SIG-M5 (cell line): ENCODE measurements around the gene R3HDM2.

Source experiments
- DNase-seq: peaks from one replicate; lab custom pipeline; 2025; lab: John Stamatoyannopoulos, UW

The R3HDM2 gene

DNA sequence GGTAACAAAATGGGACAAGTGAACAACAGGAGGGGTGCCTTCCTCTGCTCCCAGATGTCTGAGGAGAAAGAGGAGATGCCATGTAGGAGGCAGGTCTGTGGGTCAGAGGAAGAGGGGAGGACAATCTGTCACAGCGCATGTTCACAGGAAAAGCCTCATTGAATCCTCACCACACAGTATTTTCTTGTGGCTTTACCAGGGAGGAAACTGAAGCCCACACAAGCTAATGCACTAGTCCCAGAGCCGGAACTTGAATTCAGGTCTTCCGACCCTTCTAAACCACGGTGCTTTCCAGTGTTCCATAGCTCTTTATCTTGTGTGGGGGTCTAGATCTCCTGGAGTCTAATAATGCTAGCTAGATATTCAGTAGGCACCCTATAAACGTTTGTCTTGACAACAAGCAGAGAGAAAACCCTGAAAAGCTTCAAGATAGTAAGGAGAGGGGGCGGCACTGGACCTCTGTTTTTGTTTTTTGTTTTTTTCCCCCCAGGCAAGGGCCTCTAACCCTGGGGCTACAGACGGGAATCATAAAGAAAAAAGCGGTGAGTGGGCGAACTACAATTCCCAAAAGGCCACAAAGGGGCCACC lies 201.7 kb downstream of the R3HDM2 start:
- DNase-seq = no peak

DNA sequence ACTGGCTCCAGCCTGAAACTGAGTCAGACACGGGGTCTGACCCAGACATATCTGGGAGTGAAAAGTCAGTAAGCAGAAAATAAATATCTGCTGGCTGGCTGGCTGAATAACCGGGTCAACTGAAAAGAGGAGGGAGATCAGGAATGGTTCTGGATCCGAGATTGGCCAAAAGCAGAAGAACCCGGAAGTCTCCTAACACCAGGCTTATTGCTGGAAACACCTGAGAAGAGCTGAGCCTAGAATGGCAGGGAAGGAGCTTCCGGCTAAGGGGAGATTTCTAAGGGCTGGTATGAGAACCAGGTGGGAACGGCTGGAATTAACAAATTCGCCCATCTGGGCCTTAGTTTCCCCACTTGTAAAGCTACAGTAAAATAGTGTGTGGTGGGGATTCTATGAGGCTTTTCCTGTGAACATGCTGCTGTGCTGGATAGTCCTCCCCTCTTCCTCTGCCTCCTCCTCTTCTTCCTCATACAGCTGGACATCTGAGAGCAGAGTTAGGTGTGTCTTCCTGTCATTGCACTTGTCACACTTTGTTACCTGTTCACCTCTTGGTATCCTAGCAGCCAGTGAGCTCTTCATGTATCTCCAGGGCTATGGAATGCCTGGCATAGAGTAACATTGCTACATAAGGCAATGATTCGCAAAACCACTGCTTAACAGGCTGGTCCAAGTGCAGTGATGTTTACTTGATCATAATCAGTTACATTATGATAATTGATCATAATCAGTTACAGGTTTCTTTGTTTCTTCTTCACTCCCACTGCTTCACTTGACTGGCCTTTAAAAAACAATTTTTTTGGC lies 203.3 kb downstream of the R3HDM2 start:
- no peak for DNase-seq

DNA sequence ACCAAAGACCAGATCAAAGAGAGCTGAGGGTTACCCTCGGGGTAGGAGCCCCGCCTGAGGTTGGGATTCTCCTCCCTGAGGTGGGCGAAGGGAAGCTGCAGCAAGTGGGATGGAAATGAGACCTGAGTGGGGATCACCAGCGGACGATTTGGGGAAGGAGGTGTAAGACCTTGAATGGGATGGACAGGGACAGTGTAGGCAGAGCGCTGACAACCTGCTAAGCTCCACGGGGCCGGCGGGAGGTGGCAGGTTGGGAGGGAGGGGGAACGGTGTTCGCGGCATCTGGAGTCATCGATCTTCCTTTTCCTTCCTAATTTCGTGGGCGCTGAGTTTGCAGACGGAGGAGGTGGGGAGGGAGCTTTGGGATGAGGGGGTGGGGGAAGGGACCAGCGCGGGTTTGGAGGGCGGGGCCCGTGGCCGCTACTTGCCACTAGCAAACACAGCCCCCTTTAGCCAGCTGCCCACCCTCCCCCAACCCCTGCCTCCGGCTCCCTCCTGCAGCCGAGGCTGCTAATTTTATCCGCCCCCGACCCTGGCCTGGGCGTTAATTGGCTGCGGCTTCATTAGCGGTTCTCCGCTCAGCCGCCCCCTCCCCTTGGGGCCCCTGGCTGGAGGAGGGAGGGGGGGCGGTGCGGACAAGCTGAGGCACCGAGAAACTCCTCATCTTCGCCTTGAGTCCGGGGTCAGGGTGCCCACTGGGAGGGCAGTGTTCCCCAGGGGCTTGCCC lies 204.1 kb downstream of the R3HDM2 start:
- DNase-seq = no peak

DNA sequence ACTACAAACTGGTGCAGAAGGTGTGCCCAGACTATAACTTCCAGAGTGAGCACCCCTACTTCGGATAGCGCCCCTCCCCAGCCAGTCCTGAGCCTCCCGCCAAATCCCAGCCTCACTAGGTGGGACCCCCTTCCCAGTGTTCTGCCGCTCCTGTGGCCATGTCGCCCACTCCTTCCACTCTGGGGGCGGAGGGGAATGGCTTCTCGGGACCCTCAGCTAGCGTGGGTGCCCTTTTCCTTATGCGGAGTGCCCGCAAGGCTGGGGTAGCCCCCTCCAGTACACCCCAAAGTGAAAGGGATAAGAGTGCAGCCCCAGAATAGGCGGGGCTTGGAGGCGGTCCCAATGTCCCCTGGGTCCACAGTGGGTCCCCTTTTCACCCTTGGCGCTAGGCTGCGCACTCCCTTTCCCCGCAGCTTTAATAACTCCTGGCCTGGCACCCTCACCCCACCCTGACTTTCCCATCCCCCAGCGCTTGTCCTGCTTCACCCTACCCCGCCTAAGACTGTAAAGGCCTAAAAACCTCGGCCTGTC lies 205.1 kb downstream of the R3HDM2 start:
- no peak for DNase-seq

DNA sequence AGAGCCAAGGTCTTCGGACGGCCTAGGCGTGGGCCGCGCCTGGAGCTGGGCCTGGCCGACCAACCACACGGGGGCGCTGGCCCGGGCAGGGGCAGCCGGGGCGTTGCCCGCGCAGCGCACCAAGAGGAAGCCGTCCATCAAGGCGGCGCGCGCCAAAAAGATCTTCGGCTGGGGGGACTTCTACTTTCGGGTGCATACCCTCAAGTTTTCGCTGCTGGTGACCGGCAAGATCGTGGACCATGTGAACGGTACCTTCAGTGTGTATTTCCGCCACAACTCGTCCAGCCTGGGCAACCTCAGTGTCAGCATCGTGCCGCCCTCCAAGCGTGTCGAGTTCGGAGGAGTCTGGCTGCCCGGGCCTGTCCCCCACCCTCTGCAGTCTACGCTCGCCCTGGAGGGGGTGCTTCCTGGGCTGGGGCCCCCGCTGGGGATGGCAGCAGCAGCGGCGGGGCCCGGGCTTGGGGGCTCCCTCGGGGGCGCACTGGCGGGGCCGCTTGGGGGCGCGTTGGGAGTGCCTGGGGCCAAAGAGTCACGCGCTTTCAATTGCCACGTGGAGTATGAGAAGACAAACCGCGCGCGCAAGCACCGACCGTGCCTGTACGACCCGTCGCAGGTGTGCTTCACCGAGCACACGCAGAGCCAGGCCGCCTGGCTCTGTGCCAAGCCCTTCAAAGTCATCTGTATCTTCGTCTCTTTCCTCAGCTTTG lies 205.7 kb downstream of the R3HDM2 start:
- DNase-seq = no peak

DNA sequence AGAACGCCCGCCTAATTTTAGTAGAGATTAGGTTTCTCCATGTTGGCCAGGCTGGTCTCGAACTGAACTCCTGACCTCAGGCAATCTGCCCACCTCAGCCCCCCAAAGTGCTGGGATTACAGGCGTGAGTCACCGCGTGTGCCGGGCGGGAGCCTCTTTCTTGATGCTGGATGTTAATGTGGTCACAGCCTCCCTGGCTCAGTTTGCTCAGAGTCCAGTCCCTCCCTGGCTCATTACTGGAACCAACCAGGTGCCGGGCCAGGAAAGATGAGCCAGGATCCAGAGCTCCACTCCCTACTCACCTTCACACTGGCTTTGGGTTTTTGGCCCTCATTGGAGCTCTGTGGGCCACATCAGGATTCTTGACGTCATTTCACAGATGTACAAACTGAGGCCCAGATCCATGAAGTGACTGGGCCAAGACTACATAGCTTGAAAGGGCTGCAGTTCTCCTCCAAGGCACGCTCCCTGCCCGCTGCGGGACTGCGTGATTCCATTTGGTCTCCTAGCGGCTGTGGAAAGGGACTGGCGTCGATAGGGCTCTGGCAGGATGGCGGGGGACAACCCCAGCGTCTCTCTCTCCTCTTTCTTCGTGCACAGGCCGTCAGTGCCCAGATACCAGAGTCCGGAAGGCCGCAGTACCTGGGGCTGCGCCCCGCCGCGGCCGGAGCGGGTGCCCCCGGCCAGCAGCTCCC lies 206.4 kb downstream of the R3HDM2 start:
- DNase-seq = no peak

DNA sequence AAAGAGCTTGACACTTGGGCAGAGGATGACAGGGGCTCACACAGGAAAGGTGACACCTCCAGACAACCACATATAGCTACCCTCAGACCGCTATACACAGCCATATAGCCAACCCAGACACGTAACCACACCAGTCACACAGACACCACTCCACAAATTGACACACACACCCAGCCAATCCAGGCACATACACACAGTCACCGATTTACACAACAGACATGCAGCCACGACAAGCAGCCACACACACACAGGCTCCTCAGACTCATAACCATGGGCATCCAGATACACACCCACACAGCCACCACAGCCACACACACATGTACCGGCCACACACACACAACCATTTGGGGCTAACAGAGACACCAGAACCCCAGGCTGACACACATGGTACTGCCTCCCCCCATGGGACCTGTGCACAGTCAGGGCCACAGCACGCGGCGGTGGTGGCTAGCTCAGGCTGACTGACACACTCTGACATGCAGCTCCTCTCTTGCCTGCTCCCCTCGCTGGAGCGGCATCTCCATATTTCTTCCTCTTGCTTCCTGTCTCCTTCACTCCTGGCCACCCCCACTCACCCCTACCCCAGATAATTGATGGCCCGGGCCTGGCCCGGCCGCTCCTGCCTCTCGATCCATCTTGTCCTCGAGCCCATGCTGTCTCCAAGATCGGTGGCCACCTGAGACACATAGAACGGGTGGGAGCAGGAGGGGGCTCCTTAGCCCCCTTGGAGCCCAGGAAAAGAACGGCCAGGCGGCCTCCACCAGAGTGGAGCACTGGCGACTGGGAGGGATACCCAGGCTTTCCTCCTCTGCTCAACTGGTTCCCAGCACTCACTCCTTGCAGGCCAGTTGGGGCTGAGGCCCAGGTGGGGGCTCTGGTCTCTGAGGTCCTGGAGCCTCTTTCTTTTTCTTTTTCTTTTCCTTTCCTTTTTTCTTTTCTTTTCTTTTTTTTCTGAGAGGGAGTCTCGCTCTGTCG lies 207.4 kb downstream of the R3HDM2 start:
- no peak for DNase-seq

DNA sequence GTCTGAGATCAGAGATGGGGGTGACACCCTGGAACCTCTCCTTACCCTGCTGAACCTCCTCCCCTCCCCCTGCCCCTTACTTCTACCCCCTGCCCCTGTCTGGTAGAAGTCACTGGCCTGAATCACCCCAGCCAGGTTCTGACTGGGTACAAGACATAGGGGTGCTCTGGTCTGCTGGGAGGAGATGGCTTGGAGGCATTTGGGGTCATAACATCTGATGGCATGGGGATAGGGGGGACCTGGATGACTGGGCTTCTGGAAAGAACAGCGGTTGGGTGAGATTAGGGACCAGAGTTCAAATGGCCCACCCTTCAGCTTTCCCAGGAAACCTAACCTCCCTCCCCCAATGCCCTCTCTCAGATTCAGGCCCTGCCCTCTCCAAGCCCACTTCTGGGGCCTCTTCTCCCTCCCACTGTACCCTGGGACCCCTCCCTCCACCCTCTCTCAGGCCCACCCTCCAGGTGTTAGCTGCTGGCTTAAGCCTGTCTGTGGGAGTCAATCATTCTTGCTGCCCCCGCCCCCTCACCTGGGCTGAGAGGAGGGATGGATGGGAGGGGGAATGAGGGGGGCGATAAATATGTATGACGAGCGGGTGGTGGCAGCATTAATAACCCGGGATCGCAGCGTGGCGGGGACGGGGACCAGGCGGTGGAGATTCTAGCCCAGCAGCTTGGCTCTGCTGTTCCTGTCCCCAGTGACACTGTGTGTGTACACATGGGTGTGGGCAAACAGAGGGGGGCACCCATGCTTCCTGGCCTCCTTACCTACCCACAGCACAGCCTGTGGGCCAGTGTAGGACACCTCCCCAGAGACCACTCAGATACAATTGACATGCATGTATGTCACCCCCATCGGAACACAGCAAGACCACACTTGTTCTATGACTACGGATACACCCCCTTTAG lies 208.3 kb downstream of the R3HDM2 start:
- DNase-seq = no peak

DNA sequence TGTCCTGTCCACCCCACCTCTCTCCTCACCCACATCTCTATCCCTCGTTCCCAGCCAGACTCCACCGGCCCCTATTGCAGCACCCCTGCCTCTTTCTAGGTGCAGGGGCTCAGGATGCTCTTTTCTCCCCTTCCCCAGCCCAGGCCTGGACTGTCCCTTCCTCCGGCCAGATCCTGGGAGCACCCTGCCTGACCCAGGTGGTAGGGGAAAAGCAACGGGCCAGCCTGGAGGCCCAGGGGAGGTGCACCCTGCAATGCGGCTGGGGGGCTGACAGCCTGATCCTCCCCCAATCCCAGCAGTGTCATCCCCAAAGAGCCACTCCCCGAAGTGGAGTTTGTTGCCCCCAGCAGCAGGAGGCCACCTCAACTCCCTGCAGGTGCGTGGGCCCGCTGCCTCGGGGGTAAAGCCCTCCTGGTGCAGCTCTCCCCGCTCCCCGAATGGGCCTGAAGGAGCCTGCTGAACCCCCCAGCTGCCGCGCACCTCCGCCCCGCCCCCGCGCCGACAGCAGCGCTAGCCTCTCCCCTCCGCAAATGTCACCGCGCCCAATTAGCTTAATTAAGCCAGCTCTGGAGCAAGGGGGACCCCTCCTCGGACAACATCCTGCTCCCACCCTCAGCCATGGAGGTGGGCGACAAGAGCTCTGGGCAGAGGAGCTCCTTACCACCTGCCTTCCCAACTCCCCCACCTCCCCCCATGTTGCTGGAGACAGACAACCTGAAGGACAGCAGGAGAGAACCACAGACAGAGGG lies 209.5 kb downstream of the R3HDM2 start:
- DNase-seq = no peak

DNA sequence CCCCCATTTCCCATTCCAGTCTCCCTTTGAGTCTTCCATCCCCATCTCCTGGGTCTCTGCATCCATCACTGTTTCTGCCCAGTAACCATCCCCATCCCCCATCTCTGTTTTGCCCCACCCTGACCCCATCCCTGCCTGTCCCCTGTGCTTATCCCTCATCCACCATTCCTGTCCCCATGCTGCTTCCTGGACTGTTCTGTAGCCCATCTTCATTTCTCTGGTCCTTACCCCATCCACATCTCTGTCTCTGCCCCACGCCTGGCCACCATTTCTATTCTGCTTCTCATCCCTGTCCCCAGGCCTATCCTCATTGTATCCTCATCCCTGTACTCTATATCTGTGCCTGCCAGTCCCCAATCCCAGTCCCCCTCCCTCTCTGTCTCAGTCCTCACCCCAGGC lies 210.1 kb downstream of the R3HDM2 start:
- DNase-seq = no peak

DNA sequence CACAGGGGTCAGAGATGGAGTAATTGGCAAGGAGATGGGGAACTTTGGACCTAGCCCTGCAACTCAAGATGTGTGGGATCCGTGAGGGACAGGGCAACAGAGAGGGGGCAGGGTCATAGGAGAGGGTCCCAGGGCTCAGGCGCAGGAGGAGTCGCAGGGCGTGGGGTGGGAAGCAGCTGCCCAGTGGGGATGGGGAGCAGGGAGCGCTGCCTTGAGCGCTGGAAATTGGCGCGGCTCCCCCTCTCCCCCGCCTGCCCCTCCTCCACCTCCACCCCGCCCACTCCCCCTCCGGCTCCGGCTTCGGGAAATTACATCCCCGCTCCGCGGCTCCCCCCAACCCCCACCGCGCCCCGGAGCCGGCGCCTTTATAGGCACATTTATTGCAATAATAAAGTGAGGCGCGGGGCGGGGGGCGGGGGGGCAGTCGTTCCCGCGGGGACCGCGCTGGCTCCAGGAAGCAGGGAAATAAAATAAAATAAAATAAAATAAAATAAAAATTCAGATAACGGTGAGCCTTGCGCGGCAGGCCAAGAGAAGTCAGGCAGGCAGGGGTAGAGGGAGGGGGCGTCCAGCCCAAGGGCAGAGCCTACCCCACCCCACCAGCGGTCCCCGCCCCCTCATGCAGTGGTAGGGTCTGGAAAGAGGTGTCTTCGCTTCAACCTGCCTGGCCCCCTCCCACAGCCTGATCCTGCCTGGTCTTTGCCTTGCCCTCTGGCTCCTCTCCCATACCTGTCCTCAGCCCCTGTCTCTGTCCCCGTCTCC lies 210.7 kb downstream of the R3HDM2 start:
- DNase-seq = no peak

DNA sequence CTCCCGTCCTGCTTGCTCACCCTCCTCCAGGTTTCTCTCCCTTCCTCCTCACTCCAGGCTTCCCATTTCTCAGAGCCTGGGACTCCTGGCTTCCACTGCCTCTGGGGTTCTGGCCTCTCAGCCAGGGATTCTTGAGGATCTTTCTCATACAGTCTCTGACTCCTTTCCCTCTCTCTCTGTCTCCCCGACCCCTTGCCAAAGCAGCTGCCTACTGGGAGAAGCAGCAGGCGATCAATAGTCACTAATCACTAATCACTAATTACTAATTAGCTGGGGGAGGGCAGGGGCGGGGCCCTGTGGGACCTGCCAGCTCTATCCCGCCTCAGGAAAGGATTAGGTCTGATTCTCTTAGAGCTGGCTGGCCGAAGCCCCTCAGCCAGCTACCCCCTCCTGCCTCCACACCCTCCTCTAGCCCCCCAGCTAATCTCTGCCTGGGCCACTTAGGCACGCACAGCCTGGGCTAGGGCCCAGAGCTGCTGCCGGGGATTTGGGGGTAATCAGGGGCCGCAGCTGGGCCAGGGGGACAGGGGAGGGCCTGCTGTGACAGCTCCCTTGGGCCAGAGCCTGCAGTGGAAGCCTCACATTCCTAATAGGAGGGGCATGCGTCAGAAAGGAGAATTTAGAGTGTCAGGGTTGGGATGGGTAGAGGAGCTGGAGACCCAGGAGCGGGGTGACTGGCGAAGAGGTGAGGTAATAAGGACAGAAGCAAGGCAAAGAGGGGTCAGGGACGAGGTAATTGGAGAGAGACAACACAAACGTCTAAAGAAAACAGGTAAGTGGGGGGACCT lies 211.4 kb downstream of the R3HDM2 start:
- no peak for DNase-seq

DNA sequence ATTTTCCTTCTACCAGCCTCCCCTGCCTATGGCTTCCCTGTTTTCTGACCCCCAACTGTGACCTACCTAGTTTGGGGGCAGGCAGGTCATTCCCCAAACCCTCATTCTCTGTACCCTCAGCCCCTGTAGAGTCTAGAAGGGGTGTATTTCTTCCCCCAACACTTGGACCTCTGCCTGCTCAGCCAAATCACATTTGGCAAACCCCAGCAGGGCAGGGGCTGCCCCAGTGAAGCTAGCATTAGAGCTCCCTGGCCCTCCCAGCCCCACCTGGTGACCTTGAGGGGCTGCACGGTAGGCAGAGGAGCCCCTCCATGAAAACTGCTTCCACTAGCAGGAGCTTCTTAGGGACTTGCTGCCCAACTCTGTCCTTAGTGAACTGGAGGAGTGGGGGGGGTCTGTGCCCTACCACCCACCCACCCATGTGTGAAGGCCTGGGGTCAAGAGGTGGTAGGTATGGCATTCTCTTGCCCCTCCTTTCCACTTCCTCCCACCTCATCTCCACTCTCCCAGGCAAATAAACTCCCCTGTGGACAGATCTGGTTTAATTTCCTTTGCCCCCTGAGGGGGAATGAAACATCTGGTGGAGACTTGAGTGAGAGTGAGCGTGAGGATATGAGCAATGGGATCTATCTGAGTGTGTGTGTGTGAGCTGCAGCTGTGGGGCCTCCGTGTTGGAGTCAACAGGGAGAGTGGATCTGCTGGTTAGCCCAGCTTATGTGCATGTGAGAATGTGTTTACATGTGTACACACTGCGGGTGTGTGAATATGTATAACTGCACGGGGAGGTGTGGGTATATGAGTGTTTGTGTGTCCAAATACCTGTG lies 212.6 kb downstream of the R3HDM2 start:
- no peak for DNase-seq

DNA sequence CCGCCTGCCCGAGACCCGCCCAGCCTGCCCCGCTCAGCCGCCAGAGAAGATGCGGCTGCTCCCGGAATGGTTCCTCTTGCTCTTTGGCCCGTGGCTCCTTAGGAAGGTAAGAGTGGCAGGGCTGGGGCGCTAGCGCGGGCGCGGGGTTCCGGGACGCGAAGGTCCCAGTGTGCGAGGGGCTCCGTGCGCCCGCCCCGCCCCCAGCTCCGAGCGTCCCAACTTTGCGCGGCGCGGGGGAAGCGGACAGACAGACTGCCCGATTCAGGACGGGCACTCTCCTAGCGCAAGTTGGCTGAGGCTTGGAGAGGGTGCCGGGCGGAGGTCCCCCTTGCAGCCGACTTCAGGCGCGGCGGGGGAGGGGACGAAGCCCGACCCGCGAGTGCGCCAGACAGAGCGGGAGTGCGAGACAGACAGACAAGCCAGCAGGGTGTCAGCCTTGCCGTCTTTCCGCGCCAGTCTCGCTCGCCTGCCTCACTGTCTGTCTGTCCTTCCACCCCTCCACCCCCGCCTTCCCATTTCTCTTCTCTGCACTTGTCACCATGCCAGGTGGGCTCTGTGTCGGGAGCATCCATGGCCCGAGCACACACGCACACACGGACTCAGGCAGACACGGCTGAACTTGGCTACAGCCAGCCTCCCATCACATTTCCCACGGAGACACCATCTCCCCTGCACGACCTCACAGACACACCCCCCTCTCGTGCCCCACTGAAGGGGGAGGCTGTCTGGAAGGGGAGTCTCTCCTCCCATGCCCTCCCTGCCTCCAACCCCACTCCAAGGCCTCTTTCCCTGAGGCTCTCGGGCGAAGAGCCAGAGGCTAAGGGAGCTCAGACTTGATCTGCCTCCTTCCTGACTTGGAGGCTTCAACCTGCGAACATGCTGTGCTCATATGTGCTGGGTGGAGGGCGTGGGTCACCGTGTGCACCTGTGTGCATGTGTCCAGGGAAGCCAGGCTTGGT lies 213.6 kb downstream of the R3HDM2 start:
- DNase-seq = no peak
